ENCODE measurements around the gene BLOC1S3.

GRCh38 chr19:45146251-45146650 is 32.3 kb upstream of the BLOC1S3 start:
- TF ChIP-seq SIN3A (IDR thresholded peaks at IDR 0.05; ENCODE audit: borderline replicate concordance, insufficient read depth, low read length) (no peak), POLR2AphosphoS5 (IDR thresholded peaks at IDR 0.05; ENCODE audit: low read depth, low read length) (no peak), FOXP2 (optimal IDR thresholded peaks at IDR 0.05; ENCODE audit: borderline replicate concordance, extremely low read depth, extremely low read length, insufficient read depth) (no peak), TAF1 (IDR thresholded peaks at IDR 0.05; ENCODE audit: borderline replicate concordance, insufficient read depth, low read length) (no peak), REST (IDR thresholded peaks at IDR 0.05; ENCODE audit: insufficient read depth in 1 of 2, low read depth in 2 of 2, low read length in 2 of 2) (no peak)
